ENCODE measurements around the gene C2CD4D.

Gene C2CD4D

DNA sequence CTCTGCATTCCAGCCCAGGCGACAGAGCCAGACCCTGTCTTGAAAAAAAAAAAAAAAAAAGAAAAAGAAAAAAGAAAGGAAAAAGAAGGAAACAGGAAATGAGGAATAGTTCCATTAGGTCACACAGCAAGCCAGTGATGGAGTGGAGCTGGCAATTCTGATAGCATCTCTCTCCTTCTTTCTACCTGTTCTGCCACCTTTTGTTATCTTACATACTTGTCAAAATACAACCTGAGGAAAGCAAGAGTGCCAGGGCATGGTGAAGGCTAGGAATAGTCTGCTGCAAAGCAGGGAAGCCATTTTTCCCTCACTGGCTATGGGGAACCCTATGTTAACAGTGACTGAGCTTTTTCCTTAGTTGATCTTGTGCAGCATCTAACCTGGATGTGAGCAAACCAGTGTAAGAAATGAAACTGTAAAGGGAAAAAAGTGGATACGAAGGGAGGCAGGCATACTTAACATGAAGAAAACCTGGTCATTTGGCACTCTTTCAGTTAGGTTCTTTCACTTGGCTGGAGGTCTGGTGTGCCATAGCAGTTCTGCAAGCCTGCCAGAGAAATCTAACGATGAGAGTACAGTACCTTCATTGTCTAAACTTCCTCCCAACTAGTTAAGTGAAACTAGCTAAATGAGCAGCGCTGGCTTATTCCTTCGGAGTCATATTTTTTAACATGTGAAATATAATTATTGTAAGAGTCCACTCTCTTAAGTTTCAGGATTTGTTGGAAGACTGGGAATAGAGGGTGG lies 31.8 kb upstream of the C2CD4D start:
- TF ChIP-seq, protein P1, sequence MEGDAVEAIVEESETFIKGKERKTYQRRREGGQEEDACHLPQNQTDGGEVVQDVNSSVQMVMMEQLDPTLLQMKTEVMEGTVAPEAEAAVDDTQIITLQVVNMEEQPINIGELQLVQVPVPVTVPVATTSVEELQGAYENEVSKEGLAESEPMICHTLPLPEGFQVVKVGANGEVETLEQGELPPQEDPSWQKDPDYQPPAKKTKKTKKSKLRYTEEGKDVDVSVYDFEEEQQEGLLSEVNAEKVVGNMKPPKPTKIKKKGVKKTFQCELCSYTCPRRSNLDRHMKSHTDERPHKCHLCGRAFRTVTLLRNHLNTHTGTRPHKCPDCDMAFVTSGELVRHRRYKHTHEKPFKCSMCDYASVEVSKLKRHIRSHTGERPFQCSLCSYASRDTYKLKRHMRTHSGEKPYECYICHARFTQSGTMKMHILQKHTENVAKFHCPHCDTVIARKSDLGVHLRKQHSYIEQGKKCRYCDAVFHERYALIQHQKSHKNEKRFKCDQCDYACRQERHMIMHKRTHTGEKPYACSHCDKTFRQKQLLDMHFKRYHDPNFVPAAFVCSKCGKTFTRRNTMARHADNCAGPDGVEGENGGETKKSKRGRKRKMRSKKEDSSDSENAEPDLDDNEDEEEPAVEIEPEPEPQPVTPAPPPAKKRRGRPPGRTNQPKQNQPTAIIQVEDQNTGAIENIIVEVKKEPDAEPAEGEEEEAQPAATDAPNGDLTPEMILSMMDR (IDR thresholded peaks at IDR 0.05) = no peak

DNA sequence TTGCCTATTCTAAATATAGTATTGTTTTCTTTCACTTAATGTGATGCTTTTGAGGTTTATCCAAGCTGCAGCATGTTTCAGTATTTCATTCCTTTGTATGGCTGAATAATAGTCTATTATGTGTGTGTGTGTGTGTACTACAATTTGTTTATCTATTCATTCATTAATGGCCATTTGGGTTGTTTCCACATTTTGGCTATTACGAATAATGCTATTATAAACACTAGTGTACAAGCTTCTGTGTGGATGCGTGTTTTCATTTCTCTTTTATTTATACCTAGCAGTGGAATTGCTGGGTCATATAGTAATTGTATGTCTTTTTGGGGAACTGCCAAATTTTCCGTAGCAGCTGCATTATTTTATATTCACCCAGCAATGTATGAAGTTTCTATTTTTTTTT lies 28.9 kb upstream of the C2CD4D start:
- TF ChIP-seq, protein P1 (IDR thresholded peaks at IDR 0.05) = no peak

DNA sequence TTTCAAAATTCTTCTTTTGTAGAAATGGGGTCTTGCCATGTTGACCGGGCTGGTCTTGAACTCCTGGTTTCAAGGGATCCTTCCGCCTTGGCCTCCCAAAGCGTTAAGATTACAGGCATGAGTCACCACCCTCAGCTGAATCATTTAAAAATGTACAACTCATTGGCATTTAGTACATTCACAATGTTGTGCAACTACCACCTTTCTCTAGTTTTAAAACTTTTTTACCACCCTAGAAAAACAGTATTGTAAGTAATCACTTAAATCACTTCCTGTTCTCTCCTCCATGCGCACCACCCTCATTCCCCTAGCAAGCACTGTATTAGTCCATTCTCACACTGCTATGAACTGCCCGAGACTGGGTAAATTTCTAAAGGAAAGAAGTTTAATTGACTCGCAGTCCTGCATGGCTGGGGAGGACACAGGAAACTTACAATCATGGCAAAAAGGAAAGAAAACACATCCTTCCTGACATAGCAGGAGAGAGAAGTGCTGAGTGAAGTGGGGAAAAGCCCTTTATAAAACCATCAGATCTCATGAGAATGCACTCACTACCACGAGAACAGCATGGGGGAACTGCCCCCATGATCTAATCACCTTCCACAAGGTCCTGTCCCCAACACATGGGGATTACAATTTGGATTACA lies 28.3 kb upstream of the C2CD4D start:
- TF ChIP-seq, protein P1 (IDR thresholded peaks at IDR 0.05) = no peak

DNA sequence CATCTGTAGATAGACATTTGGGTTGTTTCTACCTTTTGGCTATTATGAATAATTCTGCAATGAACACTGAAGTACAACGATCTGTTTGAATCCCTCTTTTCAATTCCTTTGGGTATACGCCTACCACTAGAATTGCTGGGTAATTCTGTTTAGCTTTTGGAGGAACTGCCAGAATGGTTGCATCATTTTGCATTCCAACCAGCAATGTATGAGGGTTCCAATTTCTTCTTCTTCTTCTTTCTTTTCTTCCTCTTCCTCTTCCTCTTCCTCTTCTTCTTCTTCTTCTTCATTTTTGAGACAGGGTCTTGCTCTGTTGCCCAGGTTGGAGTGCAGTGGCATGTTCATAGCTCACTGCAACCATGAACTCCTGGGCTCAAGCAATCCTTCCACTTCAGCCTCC lies 27.7 kb upstream of the C2CD4D start:
- TF ChIP-seq, protein P1 (IDR thresholded peaks at IDR 0.05) = no peak

DNA sequence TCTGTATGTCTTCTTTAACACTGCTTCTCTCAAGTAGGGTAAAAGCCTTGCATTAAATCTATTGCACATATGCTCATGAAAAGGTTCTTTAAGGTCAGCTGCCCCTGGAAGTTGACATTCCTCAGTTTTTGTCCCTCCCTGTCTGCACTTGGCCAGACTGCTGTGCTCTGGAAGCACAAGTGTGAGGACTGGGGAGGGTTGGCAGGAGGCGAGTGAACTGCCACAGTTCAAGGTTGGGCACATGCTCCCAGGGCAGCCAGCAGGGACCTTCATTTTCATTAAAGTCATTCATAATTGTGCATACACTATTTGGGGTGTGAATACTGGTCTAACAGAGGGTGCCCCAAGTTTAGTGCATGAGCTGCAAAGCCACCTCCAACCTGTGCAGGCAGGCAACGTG lies 24.8 kb upstream of the C2CD4D start:
- TF ChIP-seq, protein P1 (IDR thresholded peaks at IDR 0.05) = no peak

DNA sequence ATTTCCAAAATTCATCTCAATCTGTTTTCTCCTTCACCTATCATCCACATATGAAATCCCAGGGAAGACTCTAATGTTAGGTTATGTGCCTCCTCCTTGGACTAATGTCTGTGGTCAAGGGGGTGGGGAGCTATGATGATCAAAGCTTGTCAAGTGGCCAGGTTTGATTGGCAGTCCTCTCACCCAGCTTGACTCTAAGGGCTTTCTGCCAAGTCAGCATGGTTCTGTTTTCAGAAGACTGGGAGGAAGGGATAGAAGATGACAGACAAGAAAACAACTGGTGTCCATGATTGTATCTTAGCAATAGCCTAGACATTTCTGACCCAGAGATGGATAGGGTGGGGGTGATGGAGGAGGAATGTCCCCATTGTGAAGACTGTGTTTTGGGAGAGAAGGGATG lies 23.0 kb upstream of the C2CD4D start:
- TF ChIP-seq, protein P1 (IDR thresholded peaks at IDR 0.05) = no peak

DNA sequence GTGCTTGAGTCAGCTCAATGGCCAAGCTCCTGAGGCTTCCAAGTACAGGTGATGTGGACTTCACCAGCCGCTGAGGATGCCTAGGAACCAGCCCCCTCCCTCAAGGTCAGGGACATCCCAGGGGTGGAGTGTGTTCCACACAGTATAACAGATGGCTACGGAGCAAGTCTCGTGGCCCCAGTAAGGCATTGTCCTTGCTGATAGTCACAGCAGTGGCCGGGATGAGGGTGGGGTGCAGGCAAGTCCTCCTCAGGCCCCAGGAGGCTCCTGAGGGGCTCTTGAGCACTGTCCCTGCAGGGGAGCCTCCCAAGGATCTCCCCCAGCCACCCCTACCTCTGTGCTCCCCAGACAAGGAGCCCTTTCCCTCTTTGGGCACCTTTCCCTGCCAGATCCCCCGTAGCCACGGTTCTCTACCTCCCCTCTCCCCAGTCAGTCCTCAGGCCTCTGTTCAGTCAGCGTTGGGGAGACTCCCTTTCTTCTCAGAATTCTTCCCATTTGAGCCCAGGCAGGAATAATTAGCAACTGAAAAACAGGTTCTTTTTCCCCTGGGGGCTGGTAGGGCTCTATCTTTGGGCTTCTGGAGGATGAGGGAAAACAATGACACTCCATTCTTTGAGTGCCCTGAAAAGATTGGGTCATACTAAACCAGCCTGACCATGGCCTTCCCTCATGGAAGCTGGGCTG lies 21.0 kb upstream of the C2CD4D start:
- TF ChIP-seq, protein P1 (IDR thresholded peaks at IDR 0.05) = no peak

Data from LNCAP (cell line).